GM21423 (cell line): ENCODE results near the gene RAB29.
"Not testable (repeated sequence)": the region's sequence is repeated elsewhere in the genome, so short reads cannot be mapped to it uniquely, and the experiment has no call there.

Experiments used
- ATAC-seq: cut with Tn5 transposase; IDR thresholded peaks from one replicate; pipeline ENCODE4 v1.9.1; 2021; ENCODE audit warnings: mild to moderate bottlenecking, moderate library complexity; ENCODE audit not compliant: unreplicated experiment

Gene RAB29

GRCh38 chr1:205729945-205730610, 45.2 kb downstream of the RAB29 start:
- no peak for ATAC-seq

- ATAC-seq = no peak
Measured at GRCh38 chr1:205726619-205727125, 48.6 kb downstream of the RAB29 start.

GRCh38 chr1:205725514-205725913, 49.8 kb downstream of the RAB29 start:
- ATAC-seq = no peak

- ATAC-seq = not testable (repeated sequence)
Measured at GRCh38 chr1:205720740-205721139, 54.5 kb downstream of the RAB29 start.

GRCh38 chr1:205719762-205720161, 55.5 kb downstream of the RAB29 start:
- ATAC-seq = no peak

- ATAC-seq = no peak
Measured at GRCh38 chr1:205719015-205719414, 56.3 kb downstream of the RAB29 start.
